Fibroblast of villous mesenchyme (primary cell): Measurements from ENCODE around the gene PLCD4. TPM values are rescaled to one million over a fixed set of nuclear protein-coding genes. Genes with fewer than 3 reads are reported as not detected.

ENCODE experiments used
- DNase-seq: peaks from one replicate; pipeline ENCODE4 v3.0.0-alpha.2; 2010; ENCODE audit warnings: low read depth
- H3K4me3 ChIP-seq: 2 replicates; pipeline ENCODE4 v1.5.1; 2011; ENCODE audit warnings: low read depth, mild to moderate bottlenecking, low read length
- total RNA-seq: library from RNA; depleted of rRNA; stranded (reverse); fragments of >200 nt; gene quantifications from 2 replicates; pipeline ENCODE4 v1.2.3, GENCODE V29; 2012
- TF ChIP-seq, protein P1 (sequence below): IDR thresholded peaks from 2 replicates; pipeline ENCODE4 v1.5.1; 2012; ENCODE audit warnings: low read depth, mild to moderate bottlenecking, low read length; ENCODE audit not compliant: insufficient read depth

PLCD4 gene
- total RNA-seq = 0.97 and 2.2 TPM in 2 replicates

DNA sequence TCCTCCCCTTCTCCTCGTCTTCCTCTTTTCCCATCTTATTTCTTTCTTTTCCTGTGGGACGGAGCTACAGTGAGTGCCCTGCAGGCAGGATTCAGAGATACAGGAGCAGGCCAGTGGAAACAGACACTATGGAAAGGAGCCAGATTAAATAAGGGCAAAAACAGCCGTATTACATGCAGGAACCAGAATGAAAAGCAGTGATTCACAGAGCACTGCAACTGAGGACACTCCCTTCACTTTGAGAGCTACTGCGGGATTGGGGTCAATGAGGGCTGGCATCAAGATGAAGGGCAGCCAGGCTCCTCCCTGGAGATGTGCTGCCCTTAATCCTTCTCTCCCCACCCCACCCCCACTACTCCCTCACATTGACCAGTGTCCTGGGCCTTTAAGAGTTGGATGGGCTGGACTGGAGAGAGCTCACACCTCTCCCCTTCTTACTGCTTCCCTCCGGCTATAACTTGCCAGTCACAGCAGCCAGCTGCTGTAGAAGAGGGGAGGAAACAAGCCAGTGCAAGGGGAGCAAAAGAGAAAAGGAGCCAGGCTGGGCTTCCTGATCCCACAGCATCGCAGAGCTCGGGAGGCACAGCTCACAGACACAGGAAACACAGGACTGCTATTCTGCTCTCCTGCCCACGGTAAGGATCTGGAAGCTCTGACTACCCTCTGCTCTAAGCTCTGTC lies at the start of gene PLCD4:
PLCD4 (plus strand) TSS at position 464 of the 680 bp plus-strand sequence. CDS start 7,841 bp downstream, outside the sequence.
- TF ChIP-seq, protein P1, sequence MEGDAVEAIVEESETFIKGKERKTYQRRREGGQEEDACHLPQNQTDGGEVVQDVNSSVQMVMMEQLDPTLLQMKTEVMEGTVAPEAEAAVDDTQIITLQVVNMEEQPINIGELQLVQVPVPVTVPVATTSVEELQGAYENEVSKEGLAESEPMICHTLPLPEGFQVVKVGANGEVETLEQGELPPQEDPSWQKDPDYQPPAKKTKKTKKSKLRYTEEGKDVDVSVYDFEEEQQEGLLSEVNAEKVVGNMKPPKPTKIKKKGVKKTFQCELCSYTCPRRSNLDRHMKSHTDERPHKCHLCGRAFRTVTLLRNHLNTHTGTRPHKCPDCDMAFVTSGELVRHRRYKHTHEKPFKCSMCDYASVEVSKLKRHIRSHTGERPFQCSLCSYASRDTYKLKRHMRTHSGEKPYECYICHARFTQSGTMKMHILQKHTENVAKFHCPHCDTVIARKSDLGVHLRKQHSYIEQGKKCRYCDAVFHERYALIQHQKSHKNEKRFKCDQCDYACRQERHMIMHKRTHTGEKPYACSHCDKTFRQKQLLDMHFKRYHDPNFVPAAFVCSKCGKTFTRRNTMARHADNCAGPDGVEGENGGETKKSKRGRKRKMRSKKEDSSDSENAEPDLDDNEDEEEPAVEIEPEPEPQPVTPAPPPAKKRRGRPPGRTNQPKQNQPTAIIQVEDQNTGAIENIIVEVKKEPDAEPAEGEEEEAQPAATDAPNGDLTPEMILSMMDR = peak; percentile 24
- peak within 1 kb of the TSS; percentile 29 for H3K4me3 ChIP-seq
- DNase-seq = peak; percentile 77

DNA sequence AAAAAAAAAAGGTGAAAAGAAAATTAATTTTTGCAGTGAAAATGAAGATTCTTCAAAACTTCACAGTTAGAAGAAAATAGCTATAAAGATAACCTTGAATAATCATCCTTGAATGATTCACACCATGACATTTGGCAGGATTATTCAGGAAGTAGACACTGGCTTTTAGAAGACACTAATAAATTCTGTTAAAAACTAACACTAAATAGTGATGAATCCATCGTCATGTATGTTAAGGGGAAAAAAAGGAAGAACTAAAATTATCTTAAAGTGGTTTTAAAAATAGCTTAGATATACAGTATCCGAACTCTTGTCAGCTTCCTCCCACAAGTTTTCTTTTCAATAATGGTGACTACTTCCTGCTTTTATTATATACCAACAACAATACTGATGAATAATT lies 49.8 kb upstream of the PLCD4 start:
- TF ChIP-seq, protein P1 = no peak
- H3K4me3 ChIP-seq = no peak overlapping the region
- no peak for DNase-seq

DNA sequence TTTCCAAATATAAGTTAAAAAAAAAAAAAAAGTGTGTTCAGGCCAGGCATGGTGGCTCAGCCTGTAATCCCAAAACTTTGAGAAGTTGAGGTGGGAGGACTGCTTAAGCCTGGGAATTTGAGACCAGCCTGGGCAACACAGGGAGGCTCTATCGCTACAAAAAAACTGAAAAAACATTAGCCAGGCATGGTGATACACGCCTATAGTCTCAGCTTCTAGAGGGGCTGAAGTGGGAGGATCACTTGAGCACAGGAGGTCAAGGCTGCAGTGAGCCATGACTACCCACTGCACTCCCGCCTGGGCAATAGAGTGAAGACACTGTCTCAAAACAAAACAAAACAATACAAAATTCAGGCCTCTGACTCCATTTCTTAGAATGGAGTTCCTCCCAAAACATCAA lies 48.7 kb upstream of the PLCD4 start:
- no peak overlapping the region for H3K4me3 ChIP-seq
- TF ChIP-seq, protein P1 = no peak
- DNase-seq = no peak

DNA sequence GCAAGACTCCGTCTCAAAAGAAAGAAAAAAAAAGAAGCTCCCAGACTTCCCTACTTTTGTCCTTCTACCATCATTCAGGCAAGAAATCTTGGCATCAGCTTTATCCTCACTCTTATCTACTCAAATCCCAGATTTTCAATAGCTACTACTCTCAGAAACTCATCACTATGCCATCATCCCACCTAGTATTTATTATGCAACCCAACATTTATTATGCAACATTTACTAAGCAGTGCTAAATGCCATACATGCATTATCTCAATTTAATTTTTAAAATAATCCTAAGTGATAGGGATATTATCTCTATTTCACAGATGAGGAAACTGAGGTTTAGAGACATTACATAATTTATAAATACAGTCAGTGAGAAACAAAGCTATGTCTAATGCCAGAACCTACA lies 43.6 kb upstream of the PLCD4 start:
- no peak for DNase-seq
- TF ChIP-seq, protein P1 = no peak
- H3K4me3 ChIP-seq = no peak overlapping the region

DNA sequence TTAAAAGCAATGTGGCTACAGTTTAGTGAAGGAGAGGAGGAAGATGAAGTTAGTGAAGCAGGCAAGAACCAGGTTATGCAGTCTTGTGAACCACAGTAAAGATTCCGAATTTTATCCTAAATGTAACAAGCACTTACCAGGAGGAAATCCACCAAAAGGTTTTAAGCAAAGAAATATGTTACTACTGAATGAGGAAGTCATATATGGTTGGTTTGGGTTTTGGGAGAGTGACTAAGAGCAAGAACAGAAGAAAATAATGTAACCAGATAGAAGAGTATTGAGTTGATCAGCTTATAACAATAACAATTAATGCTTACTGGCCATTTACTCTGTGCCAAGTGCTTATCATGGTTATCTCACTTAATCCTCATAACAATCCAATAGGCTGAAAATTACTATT lies 41.4 kb upstream of the PLCD4 start:
- no peak overlapping the region for H3K4me3 ChIP-seq
- TF ChIP-seq, protein P1 = no peak
- no peak for DNase-seq

DNA sequence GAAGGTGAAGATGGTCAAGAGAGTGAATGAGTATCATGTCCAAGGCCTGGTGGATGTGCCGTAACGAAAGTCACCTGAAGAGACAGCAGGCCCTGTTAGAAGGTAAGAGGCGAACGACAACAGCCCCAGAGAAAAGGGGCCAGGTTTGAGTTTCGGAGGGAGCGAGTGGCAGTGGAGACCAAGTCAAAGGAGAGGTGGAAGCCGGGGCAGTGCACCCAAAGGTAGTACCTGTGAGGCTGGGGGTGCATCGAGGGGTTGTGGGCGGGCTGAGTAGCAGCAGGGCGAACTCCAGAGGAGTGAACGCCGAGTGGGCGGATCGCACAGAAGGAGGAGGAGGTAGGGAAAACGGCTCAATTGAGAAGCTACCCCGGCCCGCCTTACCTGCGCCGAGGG lies 39.9 kb upstream of the PLCD4 start:
- TF ChIP-seq, protein P1 = no peak
- DNase-seq = no peak
- H3K4me3 ChIP-seq = peak overlapping the region; percentile 95
